Body of pancreas (tissue), 4 donors: ENCODE results near the gene APBA2.

Source experiments
- POLR2A ChIP-seq, 3 donors: fragments of 450-650 bp; IDR thresholded peaks; one replicate each; pipeline ENCODE4 v1.6.1; 2016; ENCODE audit warnings: antibody characterized with exemption in 3 of 3, mild to moderate bottlenecking in 2 of 3
- TF ChIP-seq, protein P1 (sequence below), 7 experiments: fragments of 450-650 bp in 4 of 7; fragments of 200-600 bp in 3 of 7; sonication (generic) in 3 of 7; IDR thresholded peaks; one replicate each; pipeline ENCODE4 v1.5.1; 2016 to 2019; ENCODE audit warnings: antibody characterized with exemption in 7 of 7

DNA sequence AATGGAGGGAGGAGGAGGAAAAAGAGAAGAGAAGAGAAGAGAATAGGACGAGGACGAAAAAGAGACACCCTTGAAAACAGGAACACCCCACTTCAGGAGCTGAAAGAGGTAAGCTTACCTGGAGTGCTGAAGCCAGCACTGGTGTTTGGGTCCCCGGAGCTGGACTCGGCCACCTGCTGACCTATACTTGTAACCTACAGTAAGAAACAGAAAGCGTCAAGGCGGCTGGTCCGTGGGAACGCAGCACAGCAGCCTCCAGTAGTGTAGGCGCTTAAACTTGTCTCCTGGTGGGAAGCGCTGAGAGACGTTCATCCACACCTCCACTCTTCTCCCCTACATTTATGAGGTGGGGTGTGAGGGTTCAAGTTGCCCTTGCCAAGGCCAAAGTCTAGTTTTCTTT is 242.9 kb downstream of the APBA2 start:
- no peak for TF ChIP-seq POLR2A (IDR thresholded peaks at IDR 0.05)
- TF ChIP-seq, protein P1, sequence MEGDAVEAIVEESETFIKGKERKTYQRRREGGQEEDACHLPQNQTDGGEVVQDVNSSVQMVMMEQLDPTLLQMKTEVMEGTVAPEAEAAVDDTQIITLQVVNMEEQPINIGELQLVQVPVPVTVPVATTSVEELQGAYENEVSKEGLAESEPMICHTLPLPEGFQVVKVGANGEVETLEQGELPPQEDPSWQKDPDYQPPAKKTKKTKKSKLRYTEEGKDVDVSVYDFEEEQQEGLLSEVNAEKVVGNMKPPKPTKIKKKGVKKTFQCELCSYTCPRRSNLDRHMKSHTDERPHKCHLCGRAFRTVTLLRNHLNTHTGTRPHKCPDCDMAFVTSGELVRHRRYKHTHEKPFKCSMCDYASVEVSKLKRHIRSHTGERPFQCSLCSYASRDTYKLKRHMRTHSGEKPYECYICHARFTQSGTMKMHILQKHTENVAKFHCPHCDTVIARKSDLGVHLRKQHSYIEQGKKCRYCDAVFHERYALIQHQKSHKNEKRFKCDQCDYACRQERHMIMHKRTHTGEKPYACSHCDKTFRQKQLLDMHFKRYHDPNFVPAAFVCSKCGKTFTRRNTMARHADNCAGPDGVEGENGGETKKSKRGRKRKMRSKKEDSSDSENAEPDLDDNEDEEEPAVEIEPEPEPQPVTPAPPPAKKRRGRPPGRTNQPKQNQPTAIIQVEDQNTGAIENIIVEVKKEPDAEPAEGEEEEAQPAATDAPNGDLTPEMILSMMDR (IDR thresholded peaks at IDR 0.05): no peak
